Measurements from ENCODE around the gene NOXO1. TPM values are rescaled to one million over a fixed set of nuclear protein-coding genes. Genes with fewer than 3 reads are reported as not detected.

Gene NOXO1
- total RNA-seq, 3 donors from 2014 or later: 0.88 to 0.98 TPM; not detected in 1

- TF ChIP-seq POLR2AphosphoS5 (IDR thresholded peaks at IDR 0.05): no peak
- no peak for TF ChIP-seq CTCF (IDR thresholded peaks at IDR 0.05)
- no peak for TF ChIP-seq POLR2A (IDR thresholded peaks at IDR 0.05)
- Histone ChIP-seq H3K4me3 (no peak overlapping the region), H3K36me3 (peaks cover 10% of the 10 kb centered on the region), H3K4me1 (peaks cover 9 to 10% of the 10 kb centered on the region in 2 donors), H3K27me3 (peaks cover 0 to 9% of the 10 kb centered on the region in 2 donors), H3K9me3 (no peaks in the 10 kb centered on the region), H3K27ac (no peak overlapping the region)
- intact Hi-C loops (cut with DNase I; ENCODE audit: low total_unique reads): no loop called here
- DNase-seq (ENCODE audit: low spot score in 2 of 2): no peak
These were observed 5.1 kb downstream of the NOXO1 start for GRCh38 chr16:1976216-1976520.

- Histone ChIP-seq H3K4me3 (no peak overlapping the region), H3K36me3 (peaks cover 10% of the 10 kb centered on the region), H3K27me3 (peaks cover 0 to 5% of the 10 kb centered on the region in 2 donors), H3K4me1 (peaks cover 10 to 12% of the 10 kb centered on the region in 2 donors), H3K9me3 (no peaks in the 10 kb centered on the region), H3K27ac (no peak overlapping the region)
- no peak for DNase-seq (ENCODE audit: low spot score in 2 of 2)
- TF ChIP-seq POLR2AphosphoS5 (IDR thresholded peaks at IDR 0.05) (no peak), POLR2A (IDR thresholded peaks at IDR 0.05) (no peak), CTCF (IDR thresholded peaks at IDR 0.05) (no peak)
- intact Hi-C loops (cut with DNase I; ENCODE audit: low total_unique reads): no loop called here
These were observed 5.6 kb downstream of the NOXO1 start for GRCh38 chr16:1975432-1976215.

DNA sequence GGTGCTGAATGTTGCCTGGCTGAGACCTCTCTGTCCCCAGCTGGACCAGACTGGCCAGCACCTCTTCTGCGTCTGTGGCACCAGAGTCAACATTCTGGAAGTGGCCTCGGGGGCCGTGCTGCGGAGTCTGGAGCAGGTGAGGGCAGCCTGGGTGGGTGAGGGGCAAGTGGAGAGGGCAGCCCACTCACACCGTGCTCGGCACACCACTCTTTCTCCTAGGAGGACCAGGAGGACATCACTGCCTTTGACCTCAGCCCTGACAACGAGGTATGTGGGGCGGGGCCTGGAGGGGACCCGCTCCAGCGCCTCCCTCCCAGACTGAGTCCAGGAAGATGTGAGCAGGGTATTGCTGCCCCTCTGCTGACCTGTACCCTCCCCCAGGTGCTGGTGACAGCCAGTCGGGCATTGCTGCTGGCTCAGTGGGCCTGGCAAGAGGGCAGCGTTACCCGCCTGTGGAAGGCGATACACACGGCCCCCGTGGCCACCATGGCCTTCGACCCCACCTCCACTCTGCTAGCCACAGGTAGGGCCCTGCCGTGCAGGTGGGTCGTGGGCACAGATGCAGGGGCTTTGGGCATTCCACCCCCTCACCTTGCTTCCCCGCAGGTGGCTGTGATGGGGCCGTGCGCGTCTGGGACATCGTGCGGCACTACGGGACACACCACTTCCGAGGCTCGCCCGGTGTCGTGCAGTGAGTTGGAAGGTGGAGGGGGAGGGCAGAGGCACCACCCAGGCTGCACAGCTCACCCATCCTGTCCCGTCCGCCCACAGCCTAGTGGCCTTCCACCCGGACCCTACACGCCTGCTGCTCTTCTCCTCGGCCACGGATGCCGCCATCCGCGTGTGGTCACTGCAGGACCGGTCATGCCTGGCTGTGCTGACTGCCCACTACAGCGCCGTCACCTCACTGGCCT, 6.9 kb downstream of the NOXO1 start:
- Histone ChIP-seq H3K4me1 (peaks cover 10 to 12% of the 10 kb centered on the region in 2 donors), H3K36me3 (peaks cover 10% of the 10 kb centered on the region), H3K9me3 (no peaks in the 10 kb centered on the region), H3K27ac (no peak overlapping the region), H3K27me3 (no peaks in the 10 kb centered on the region), H3K4me3 (no peak overlapping the region)
- intact Hi-C loops (cut with DNase I; ENCODE audit: low total_unique reads): no loop called here
- TF ChIP-seq CTCF (IDR thresholded peaks at IDR 0.05) (no peak), POLR2AphosphoS5 (IDR thresholded peaks at IDR 0.05) (no peak), POLR2A (IDR thresholded peaks at IDR 0.05) (no peak)
- DNase-seq (ENCODE audit: low spot score in 2 of 2): no peak

- H3K27me3 ChIP-seq: no peaks in the 10 kb centered on the region
- no peak overlapping the region for H3K4me3 ChIP-seq
- TF ChIP-seq CTCF (IDR thresholded peaks at IDR 0.05): no peak
- TF ChIP-seq POLR2A (IDR thresholded peaks at IDR 0.05): no peak
- no peak for TF ChIP-seq POLR2AphosphoS5 (IDR thresholded peaks at IDR 0.05)
- intact Hi-C loops (cut with DNase I; ENCODE audit: low total_unique reads): no loop called here
- no peak for DNase-seq (ENCODE audit: low spot score in 2 of 2)
- H3K27ac ChIP-seq: no peak overlapping the region
- no peaks in the 10 kb centered on the region for H3K9me3 ChIP-seq
- H3K4me1 ChIP-seq: peaks cover 10 to 12% of the 10 kb centered on the region in 2 donors
- peaks cover 10% of the 10 kb centered on the region for H3K36me3 ChIP-seq
These were observed 7.7 kb downstream of the NOXO1 start for GRCh38 chr16:1973461-1974156.

All from breast epithelium (tissue), 4 donors.